GM21619 (cell line): Measurements from ENCODE around the gene SLC13A1.

Source experiments
- ATAC-seq: cut with Tn5 transposase; IDR thresholded peaks from one replicate; pipeline ENCODE4 v1.9.1; 2021; ENCODE audit not compliant: unreplicated experiment

SLC13A1 gene

DNA sequence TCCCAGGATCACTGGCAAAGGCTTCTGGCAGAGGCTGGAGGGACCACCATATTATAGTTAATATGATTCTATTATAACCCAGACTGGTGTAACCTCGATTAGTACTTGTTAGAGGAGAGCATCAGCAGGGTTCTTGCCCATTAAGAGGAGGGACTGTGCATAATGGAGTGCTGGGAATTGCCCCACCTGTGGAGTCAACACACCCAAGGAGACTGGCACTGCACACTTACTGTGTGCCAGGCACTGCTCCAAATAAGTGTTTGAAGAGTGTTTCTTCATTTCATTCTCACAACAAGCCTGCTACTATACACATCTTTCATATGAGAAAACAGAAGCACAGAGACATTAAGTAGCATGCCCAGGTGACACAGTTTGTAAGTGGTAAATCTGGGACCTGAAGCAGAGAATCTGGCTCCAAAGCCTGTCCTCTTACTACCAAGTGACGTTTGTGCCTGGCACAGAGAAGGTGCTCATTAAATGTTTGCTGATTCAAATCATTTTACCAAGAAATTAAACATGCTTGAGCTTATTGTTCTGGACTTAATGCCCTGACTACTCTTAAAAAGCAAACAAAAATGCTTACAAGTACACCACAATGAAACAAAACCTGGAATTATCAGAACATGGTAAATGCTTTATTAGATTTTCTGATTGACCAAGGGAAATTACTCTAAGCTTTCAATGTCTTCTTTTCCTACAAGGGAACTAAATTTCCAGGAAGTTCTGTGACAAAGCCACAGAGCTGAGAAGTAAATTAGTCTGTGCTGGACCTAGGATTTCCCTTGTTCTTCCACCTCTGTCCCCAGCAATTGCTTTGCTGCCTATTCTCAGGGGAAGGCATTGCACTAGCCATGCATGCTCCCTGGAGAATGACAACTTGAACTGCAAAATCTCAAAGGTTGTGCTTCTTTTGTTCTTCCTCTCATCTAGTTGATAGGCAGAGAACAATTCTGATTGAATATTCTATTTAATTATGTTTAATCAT lies 809 bp downstream of the SLC13A1 start:
- ATAC-seq = no peak

- no peak for ATAC-seq
These were observed 1.7 kb downstream of the SLC13A1 start for GRCh38 chr7:123198111-123198510.

DNA sequence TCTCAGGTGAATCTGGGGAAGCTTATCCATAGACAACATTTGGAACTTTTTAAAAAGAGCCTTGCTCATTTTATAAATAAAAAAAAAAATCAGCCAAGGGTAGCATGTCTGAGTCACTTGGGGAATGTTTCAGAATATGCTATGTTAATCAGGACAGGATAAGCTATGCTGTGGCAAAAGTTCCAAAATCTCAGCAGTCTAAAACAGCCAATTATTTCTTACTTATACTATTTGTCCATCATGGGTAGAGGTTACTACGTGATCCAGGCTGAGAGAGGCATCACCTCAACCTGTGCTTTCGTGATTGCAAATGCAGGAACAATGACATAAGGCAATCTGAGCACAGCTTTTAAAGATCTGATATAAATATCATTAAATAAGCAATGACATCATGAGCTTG lies 6.5 kb downstream of the SLC13A1 start:
- ATAC-seq = no peak

- no peak for ATAC-seq
These were observed 8.6 kb downstream of the SLC13A1 start for GRCh38 chr7:123191132-123191531.

GRCh38 chr7:123190109-123190831 lies 9.5 kb downstream of the SLC13A1 start:
- ATAC-seq = peak; percentile 93

GRCh38 chr7:123185756-123186155 lies 14.0 kb downstream of the SLC13A1 start:
- no peak for ATAC-seq

GRCh38 chr7:123184271-123184670 lies 15.5 kb downstream of the SLC13A1 start:
- no peak for ATAC-seq

DNA sequence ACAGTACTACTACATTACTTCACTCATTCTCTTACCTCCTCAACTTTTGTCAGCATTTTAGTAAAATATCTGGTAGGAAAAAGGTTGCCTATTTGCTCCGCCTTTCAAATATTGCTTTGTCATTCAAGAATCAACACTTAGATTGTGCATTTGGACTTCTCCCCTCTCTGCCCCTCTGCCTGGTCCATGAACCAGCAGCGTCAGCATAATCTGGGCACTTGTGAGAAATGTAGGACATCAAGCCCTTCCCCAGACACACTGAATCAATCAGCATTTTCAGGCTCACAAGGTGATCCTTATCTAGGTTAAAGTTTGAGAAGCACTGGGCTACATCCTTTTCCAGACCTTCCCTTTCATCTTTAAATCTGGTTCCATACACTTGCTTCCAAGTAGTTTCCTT lies 16.3 kb downstream of the SLC13A1 start:
- ATAC-seq = no peak

GRCh38 chr7:123177442-123177841 lies 22.3 kb downstream of the SLC13A1 start:
- ATAC-seq = no peak

- ATAC-seq = no peak
These were observed 29.2 kb downstream of the SLC13A1 start for GRCh38 chr7:123170333-123171246.

DNA sequence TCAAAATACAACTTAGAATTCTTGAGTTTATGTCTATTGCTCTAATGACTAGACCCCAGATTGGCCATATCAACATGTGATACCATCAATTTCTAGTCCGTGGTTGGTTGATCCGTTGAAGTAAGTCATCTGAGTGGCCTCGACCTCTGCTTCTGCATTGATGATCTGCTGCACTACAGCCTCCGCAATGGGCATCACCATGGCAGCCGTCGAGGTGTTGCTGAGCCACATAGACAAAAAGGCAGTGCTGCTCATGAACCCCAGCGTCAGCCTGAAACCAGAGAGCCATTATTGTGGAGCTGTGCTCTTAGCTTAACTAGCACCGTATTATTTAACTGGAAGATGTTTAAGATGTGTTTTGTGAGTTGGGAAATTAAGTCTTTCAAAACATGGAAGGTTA lies 30.7 kb downstream of the SLC13A1 start:
- no peak for ATAC-seq

DNA sequence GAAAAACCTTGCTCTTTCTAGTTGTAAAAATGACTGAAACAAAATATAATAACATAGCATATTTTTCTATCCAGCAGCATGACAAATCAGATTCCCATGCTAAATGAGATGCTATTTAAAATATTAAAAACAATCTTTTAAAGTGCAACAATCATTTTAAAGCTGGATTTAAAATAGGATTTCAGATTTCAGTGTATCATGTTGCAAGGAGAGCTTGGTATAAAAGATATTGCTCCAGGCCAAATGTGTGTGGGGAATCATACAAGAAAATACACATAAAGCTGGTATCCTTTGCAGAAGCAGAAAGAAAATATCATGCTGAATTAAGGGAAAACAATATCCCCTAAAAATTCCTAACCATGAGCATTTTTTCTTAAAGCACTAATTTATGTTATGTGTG lies 42.2 kb downstream of the SLC13A1 start:
- ATAC-seq = no peak

DNA sequence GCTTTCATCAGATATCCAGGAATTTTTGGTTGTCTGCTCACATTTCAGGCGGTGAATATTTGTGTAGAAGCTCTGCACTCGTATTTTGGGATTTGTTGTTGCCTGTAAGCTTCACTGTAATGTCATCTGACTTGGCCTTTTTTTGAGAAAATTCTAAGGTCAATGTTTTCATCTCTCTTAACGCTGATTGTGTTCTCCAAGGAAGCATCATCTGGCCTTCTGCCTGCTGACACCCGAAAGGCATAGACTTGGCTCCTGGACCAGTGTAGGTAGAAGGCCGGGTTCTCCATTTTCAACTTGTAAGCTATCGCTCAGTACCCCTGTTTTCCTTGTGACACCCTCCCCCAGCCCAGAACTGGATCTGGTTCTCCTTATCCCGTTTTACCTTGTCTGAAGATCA lies 44.2 kb downstream of the SLC13A1 start:
- no peak for ATAC-seq

GRCh38 chr7:123154231-123154860 lies 45.4 kb downstream of the SLC13A1 start:
- ATAC-seq = peak; percentile 96

DNA sequence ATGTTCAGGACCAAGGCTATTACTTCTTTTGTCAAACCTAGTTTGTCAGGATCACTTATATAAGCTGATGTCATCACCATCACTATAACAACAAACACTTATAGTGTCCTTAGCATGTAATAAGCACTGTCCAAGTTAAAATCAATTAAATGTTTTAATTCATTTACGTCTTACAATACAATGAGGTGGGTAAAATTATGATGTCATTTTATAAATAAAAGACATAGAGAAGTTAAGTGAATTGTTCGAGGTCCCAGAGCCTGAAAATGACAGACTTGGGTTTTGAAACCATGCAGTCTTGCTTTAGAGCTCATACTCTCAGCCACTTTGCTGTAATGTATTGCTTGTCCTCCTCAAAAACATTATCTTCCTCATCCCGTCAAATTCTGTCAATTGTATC lies 48.3 kb downstream of the SLC13A1 start:
- ATAC-seq = no peak

GRCh38 chr7:123148813-123149212 lies 51.0 kb downstream of the SLC13A1 start:
- ATAC-seq = no peak

GRCh38 chr7:123143252-123144006 lies 56.3 kb downstream of the SLC13A1 start:
- ATAC-seq = no peak

DNA sequence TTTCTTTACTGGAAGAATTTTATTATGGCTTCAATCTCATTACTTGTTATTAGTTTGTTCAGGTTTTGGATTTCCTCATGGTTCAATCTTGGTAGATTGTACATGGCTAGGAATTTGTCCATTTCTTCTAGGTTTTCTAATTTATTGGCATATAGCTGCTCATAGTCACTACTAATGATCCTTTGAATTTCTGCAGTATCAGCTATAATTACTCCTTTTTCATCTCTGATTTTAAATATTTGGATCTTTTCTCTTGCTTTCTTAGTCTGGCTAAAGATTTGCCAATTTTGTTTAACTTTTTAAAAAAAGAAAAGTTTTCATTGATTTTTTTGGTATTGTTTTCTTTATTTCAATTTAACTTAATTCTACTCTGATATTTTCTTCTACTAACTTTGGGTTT lies 59.2 kb downstream of the SLC13A1 start:
- ATAC-seq = no peak

GRCh38 chr7:123135960-123136359 lies 63.8 kb downstream of the SLC13A1 start:
- no peak for ATAC-seq

DNA sequence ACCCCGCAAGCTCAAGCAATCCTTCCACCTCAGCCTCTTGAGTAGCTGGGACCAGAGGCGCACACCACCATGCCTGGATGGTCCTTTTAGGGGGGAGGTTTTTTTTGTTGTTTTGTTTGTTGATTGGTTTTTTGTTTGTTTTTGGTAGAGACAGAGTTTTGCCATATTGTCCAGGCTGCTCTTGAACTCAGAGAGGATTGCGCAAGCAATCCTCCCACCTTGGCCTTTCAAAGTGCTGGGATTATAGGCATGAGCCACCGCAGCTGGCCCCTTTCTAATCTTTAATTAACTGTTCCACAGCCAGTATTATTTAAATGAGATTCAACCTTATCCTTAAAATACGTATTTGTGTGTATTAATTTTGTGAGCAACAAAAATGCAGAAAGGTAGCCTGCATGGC lies 65.8 kb downstream of the SLC13A1 start:
- no peak for ATAC-seq
